ENCODE data around the gene ADAM29.
"Not testable (repeated sequence)": the region's sequence is repeated elsewhere in the genome, so short reads cannot be mapped to it uniquely, and the experiment has no call there.

ADAM29 gene

GRCh38 chr4:174918058-174918457 lies at the start of gene ADAM29:
Gene ADAM29 (plus strand): TSS chr4:174918358. CDS start chr4:174975526, 57,168 bp downstream.
- DNase-seq, result no peak

- no peak for DNase-seq
Observed at GRCh38 chr4:174869339-174869738, 48.8 kb upstream of the ADAM29 start.

- DNase-seq, result no peak
Observed at GRCh38 chr4:174870311-174870710, 47.8 kb upstream of the ADAM29 start.

GRCh38 chr4:174871407-174871806 lies 46.8 kb upstream of the ADAM29 start:
- no peak for DNase-seq

- not testable (repeated sequence) for DNase-seq
Observed at GRCh38 chr4:174873146-174873545, 45.0 kb upstream of the ADAM29 start.

GRCh38 chr4:174873931-174874330 lies 44.2 kb upstream of the ADAM29 start:
- DNase-seq, result no peak

GRCh38 chr4:174874898-174875297 lies 43.3 kb upstream of the ADAM29 start:
- DNase-seq, result no peak

DNA sequence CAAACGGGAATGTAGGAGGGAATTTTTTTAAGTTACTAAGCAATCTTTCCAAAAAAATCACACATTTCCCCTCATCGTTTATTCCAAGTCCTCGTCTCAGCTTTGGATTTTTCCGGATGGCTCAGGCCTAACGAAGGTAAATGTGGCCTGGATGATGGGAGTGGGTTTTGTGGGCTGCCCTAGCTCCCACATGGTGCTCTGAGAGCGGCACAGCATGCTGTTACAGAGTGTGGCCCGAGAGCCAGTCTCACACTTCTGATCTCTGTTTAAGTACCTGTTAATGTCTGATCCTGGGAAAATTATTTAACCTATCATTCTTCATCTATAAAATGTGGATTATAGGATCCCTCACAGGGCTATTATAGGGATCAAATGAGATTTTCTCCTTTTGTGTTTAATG lies 38.2 kb upstream of the ADAM29 start:
- DNase-seq, result no peak

GRCh38 chr4:174882317-174882992 lies 35.7 kb upstream of the ADAM29 start:
- DNase-seq, result no peak

DNA sequence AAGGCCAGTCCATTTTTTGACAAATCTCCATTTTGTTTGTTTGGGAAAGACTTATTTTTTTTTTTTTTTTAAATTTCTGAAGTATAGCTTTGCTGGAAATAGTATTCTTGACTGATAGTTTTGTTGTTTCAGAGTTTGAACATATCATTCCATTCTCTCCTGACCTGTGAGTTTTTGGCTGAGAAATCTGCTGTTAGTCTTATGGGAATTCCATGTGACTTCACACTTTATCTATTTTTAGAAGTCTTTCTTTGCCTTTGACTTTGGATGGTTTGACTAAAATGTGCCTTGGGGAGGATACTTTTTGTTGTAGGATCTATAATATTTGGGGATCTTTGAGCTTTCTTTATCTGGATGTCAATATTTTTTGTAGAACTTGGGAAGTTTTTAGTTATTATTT lies 10.7 kb upstream of the ADAM29 start:
- DNase-seq, result no peak

DNA sequence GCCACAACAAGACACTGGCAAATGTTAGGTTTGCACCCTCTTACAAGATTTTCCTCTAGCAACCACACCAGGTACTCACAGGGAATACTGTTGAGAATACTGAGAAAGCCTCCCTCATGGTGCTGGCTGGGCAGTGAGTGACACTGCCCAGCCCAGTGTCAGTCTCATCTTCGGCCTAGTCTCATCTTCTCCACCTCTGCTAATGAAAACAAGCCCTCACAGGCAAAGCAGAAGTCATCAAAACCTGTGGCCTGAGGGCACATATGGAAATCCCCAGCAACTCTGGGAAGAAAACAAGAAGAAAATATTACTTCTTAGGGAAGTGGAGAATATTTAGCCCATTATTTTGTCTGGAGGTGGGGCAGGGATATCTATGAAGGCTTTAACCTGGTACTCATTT lies 7.9 kb upstream of the ADAM29 start:
- DNase-seq, result no peak

DNA sequence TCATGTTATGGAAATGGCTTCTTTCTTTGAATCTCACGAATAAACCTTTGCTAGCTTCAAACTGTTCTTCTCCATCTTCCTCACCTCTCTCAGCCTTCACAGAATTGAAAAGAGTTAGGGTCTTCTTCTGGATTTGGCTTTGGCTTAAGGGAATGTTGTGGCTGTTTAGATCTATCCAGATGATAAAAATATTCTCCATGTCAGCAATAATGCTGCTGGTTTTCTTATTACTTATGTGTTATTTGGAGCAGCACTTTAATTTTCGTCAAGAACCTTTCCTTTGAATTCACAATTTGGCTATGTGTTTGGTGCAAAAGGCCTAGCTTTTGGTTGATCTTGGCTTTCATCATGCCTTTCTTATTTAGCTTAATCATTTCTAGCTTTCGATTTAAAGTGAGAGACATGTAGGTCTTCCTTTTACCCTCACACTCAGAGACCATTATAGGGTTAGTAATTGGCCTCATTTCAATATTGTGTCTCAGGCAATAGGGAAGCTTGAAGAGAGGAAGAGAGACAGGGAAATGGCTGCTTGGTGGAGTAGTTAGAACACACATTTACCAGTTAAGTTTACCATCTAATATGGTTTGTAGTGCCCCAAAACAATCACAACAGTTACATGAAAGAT lies 5.1 kb upstream of the ADAM29 start:
- no peak for DNase-seq

DNA sequence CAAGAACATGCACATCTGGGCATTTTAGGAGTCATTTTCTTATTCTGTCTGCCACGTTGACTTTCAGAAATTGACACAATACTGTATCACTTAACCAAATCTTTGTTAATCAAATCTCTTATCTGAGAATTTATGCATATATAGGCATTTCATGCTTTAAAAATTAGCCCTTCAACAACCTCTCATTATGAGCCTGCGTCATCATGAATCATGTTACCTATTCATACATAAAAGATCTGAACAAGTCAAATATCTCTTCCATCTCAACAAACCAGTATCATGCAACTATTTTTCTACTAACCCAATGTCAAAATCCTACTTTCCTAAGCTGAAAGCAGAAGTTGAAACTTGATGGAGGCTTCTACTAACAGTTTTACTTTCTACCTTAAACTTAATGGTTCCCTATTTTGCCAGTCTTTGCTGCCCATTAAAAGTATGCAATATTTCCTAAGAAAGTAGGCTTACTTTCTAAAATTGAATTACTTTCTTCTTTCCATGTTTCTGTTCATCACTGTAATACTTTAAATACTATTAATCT lies 1.8 kb downstream of the ADAM29 start:
- DNase-seq, result no peak

DNA sequence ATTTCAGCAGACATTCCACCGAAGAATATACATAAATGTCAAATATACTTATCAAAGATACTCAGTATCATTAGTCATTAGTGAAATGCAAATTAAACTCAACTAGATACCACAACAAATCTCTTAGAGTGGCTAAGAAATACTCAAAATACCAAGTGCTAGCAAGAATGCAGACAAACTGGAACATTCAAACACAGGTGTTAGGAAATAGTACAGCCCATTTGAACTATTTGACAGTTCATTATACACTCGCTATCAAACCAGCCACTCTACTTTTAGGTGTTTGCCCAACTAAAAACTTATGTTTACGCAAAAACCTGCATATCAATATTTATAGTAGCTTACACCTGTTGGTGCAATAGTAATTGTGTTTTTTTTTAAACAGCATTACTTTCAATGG lies 8.8 kb downstream of the ADAM29 start:
- DNase-seq, result no peak

DNA sequence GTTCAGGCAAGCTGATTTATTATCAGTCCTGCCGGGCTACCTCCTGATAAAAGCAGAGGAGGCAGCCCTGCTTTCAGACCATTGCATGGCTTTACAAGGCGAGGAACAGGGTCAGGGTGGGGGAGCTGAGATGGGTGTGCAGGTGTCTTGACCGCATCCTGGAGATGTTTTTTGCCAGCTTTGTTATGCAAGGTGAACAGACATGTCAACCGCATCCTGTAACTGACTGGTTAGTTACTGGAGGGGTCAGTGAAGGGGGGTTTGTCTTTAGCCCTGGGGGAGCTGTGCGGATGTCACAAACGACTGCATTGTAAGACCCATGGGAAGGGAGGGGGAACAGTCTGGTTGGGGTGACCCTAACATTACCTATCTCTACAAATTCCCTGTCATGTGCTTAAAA lies 10.0 kb downstream of the ADAM29 start:
- DNase-seq, result no peak

DNA sequence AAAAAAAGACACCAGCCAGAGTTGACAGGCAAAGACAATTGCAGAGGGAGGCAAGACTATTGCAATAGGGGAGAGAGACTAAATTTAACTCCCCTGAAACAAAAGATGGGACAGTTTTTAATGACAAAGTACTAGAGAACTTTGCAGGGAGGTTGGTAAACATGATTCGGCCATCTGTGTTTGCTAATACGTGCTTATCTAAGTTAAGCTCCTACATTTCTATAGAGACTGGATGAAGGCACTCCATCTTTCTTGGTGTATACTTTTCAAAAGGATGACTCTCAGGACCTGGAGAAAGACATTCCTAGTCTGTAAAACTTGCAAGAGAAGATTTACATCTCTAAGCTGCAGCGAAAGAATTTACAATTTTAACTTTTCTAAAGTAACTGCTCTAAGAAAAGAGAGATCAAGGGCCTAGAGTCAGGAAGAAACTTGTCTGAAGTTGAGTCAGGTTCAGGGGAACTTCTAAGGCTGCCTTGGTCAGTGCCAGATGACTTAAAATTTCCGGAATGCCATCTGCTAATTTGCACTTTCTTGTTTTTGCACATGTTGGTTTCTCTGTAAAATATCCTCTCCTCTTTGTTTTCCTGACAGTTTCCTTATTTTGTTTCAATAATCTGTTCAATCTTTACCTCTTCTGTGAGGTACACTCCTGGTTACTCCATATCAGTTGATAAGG lies 10.6 kb downstream of the ADAM29 start:
- no peak for DNase-seq

GRCh38 chr4:174929346-174929745 lies 11.2 kb downstream of the ADAM29 start:
- no peak for DNase-seq

DNA sequence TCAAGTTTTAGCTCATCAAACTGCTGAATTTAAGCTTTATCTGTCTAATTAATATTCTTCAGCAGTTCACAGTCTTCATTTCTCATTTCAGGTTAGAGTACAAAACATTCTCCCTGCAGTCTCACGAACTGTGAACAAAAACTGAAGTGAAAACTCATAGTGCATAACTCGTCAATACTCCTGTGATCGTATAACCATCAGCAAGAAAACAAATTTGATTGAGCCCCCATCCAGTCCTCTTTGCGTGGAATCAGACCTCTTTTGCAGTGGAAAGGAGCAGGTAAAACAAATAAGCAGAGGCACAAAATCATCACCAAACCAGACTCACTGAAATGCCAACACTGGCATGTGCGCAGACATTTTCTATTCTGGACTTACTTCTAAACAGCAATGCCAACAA lies 12.7 kb downstream of the ADAM29 start:
- DNase-seq, result no peak

- DNase-seq, result no peak
Observed at GRCh38 chr4:174933083-174933482, 14.9 kb downstream of the ADAM29 start.

GRCh38 chr4:174934360-174934759 lies 16.2 kb downstream of the ADAM29 start:
- DNase-seq, result no peak

DNA sequence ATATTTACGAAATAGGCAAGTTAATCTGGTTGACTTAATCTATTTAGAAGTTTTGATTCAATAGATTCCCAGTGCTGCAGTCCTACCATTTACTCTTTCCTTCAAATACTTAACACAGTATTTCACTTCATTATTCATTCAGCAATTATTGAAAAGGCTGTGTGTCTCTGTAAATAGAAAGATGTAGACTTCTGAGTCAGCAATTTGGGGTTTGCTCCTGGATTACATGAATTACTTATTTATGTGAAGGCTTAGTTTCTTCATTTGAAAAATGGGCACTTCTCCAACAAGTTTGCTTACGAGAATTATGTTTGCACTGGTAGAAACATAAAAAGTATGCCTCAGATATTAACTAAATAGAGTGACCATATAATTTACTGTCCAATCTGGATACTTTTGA lies 17.4 kb downstream of the ADAM29 start:
- no peak for DNase-seq

DNA sequence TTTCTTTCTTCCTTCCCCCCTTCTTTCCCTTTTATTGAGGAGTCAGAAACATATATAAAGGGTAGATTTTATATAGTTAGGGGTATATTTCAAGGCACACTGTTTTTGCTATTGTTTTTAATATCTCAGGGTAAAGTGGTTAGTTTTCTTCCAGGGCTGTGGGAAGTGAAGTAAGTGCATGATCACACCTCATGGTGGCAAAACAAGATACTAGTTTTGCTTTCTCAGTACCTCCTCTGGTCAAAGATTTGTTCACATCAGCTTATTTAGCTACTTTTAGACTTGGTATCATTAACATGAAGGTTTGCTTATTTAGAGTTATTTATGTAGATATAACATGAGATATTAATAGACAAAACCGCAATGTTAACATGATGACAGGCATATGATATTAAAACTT lies 21.8 kb downstream of the ADAM29 start:
- DNase-seq, result no peak

- DNase-seq, result no peak
Observed at GRCh38 chr4:174946246-174946645, 28.1 kb downstream of the ADAM29 start.

- no peak for DNase-seq
Observed at GRCh38 chr4:174948826-174949225, 30.7 kb downstream of the ADAM29 start.
